ENCODE results near the gene PLS1. TPM values are rescaled to one million over a fixed set of nuclear protein-coding genes. Genes with fewer than 3 reads are reported as not detected.

Gene PLS1
- total RNA-seq, 1 donor from 2014 or later = 30.5 TPM

- no peak for TF ChIP-seq CTCF (conservative IDR thresholded peaks at IDR 0.05; ENCODE audit: low read depth, low read length)
- no peak overlapping the region for H3K4me3 ChIP-seq (ENCODE audit: low read depth, low read length)
- DNase-seq (ENCODE audit: low read depth) = no peak
Observed at GRCh38 chr3:142624341-142625152, 28.4 kb downstream of the PLS1 start.

GRCh38 chr3:142625153-142625440 is 28.9 kb downstream of the PLS1 start:
- H3K4me3 ChIP-seq (ENCODE audit: low read depth, low read length) = no peak overlapping the region

GRCh38 chr3:142626971-142627370 is 30.8 kb downstream of the PLS1 start:
- no peak for TF ChIP-seq CTCF (conservative IDR thresholded peaks at IDR 0.05; ENCODE audit: low read depth, low read length)
- no peak for DNase-seq (ENCODE audit: low read depth)

More at GRCh38 chr3:142625153-142625440, 28.9 kb downstream of the PLS1 start:
- TF ChIP-seq CTCF (conservative IDR thresholded peaks at IDR 0.05; ENCODE audit: low read depth, low read length) = no peak
- DNase-seq (ENCODE audit: low read depth) = no peak

GRCh38 chr3:142628801-142629200 is 32.6 kb downstream of the PLS1 start:
- TF ChIP-seq CTCF (conservative IDR thresholded peaks at IDR 0.05; ENCODE audit: low read depth, low read length) = no peak
- no peak for DNase-seq (ENCODE audit: low read depth)
- H3K4me3 ChIP-seq (ENCODE audit: low read depth, low read length) = no peak overlapping the region

More at GRCh38 chr3:142626971-142627370, 30.8 kb downstream of the PLS1 start:
- H3K4me3 ChIP-seq (ENCODE audit: low read depth, low read length) = no peak overlapping the region

GRCh38 chr3:142633073-142633472 is 36.9 kb downstream of the PLS1 start:
- H3K4me3 ChIP-seq (ENCODE audit: low read depth, low read length) = no peak overlapping the region
- no peak for TF ChIP-seq CTCF (conservative IDR thresholded peaks at IDR 0.05; ENCODE audit: low read depth, low read length)
- no peak for DNase-seq (ENCODE audit: low read depth)

- DNase-seq (ENCODE audit: low read depth) = no peak
- no peak overlapping the region for H3K4me3 ChIP-seq (ENCODE audit: low read depth, low read length)
- no peak for TF ChIP-seq CTCF (conservative IDR thresholded peaks at IDR 0.05; ENCODE audit: low read depth, low read length)
Observed at GRCh38 chr3:142636050-142636449, 39.9 kb downstream of the PLS1 start.

GRCh38 chr3:142636664-142637063 is 40.5 kb downstream of the PLS1 start:
- H3K4me3 ChIP-seq (ENCODE audit: low read depth, low read length) = no peak overlapping the region
- no peak for TF ChIP-seq CTCF (conservative IDR thresholded peaks at IDR 0.05; ENCODE audit: low read depth, low read length)
- DNase-seq (ENCODE audit: low read depth) = no peak

Data from epithelial cell of proximal tubule (primary cell).